Left lobe of liver (tissue), 2 donors: ENCODE data around the gene CRYZL1. TPM values are rescaled to one million over a fixed set of nuclear protein-coding genes. Genes with fewer than 3 reads are reported as not detected.
A peak's percentile ranks its signal among the peaks of the same experiment; 100 is the strongest.

Experiments used
- ATAC-seq: fragments of 200-7000 bp; cut with Tn5 transposase; one replicate; pipeline ENCODE4 v1.9.1; 2020; ENCODE audit warnings: mild to moderate bottlenecking, moderate library complexity
- DNase-seq: peaks from one replicate; pipeline ENCODE4 v3.0.0-alpha.2; 2020; ENCODE audit warnings: low spot score
- total RNA-seq: library from RNA; stranded (reverse); gene quantifications from one replicate; pipeline ENCODE4 v1.2.1, GENCODE V29; 2021
- donor health status: DM: no; HTN: no; CAD: no; lungs with moderate emphysema.
- donor health status: DM: no; HTN: yes; CAD: no.

Gene CRYZL1
- total RNA-seq, 1 donor from 2014 or later = 10.4 TPM

GRCh38 chr21:33663241-33663640 is 21.7 kb upstream of the CRYZL1 start:
- no peak for DNase-seq

DNA sequence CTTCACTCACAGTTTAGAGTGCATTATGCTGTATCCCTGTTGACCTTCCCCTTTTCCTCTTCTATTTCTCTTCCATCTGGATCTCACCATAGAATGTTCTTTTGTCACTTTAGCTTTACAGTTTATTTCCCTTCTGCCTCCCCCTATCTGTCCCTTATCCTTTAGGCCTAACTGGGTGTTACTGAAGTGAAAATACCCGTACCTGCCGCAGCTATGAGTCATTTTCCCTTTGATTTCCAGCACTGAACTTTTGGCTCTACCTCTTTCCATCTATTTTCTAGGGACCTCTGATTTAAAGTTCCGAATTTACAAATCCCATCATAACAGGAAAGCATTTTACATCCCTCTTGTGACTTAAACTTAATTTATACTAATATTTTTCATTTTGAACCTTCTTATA is 20.5 kb upstream of the CRYZL1 start:
- no peak for ATAC-seq
- no peak for DNase-seq

More at GRCh38 chr21:33663241-33663640, 21.7 kb upstream of the CRYZL1 start:
- ATAC-seq = no peak

DNA sequence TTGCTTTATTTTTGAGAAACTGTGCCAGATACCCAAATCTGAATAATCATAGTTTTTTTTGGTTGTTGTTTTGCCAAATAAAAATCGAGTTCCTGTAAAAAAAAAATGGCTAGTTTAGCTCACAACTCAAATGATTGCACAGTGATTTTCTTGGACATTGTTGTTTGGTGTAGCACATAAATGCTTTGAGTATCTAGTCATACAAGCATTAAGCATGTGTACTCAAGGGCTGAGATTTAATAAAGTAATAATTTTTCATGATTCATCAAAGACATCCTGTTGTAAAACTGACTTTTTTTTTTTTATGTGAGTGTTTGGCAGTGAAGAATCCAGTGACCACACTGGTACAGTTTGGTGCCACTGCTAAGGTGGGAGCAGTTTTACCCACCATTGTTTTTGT is 19.6 kb upstream of the CRYZL1 start:
- DNase-seq = no peak
- no peak for ATAC-seq

GRCh38 chr21:33660406-33660805 is 18.9 kb upstream of the CRYZL1 start:
- no peak for DNase-seq
- no peak for ATAC-seq

- peak; percentile 25 for ATAC-seq
- DNase-seq = no peak
Observed at GRCh38 chr21:33659568-33659949, 18.0 kb upstream of the CRYZL1 start.

DNA sequence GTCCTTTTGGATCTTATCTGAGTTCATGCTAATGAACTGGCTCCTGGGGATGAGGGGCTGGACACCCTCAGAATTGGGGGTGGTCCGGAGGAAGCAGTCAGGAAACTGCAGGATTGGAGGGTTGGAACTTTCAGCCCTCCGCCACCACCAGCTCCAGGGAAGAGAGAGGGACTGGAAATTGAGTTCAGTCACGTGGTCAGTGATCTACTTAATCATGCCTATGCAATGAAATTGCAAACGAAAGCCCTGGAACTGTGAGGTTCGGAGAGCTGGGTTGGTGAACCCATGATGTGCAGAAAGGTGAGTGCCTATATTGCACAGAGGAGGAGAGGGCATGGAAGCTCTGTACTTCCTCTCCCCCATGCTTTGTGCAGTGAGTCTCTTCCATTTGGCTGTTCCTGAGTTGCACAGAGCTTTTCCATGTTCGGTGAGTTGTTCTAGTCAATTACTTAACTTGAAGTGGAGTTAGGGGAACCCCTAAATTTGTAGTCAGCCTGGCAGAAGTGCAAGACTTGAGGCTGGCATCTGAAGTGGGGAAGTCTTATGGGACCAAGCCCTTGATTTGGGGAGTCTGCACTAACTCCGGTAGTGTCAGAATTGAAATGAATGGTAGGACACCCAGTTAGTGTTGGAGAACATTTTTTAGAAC is 17.5 kb upstream of the CRYZL1 start:
- DNase-seq (no peak), ATAC-seq (peak; percentile 17)

DNA sequence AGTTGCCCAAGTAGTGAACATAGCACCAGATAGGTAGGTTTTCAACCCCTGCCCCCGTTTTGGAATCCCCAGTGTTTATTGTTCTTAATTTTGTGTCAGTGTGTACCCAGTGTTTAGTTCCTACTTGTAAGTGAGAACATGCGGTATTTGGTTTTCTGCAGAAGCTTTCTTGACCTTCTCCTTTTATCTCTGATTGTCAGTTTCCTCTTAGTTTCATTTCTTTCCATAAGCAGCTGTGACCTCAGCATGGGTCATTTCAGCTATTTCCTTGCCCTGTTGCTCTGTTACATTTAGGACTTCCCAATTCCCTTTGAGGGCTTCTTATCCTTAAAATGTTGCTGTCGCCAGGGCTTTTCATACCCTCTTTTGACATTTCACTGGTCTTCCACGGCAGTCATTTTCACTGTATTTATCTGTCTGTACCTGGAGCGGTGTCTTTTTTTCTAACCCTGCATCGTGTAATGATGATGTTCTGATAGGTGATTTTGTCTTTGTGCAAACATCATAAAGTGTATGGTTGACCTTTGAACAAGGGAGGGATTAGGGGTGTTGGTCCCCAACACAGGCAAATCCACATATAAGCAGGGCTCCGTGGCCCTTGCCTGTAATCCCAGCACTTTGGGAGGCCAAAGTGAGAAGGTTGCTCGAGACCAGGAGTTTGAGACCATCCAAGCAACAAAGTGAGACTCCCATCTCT is 15.7 kb upstream of the CRYZL1 start:
- DNase-seq = no peak
- peak; percentile 45 for ATAC-seq

DNA sequence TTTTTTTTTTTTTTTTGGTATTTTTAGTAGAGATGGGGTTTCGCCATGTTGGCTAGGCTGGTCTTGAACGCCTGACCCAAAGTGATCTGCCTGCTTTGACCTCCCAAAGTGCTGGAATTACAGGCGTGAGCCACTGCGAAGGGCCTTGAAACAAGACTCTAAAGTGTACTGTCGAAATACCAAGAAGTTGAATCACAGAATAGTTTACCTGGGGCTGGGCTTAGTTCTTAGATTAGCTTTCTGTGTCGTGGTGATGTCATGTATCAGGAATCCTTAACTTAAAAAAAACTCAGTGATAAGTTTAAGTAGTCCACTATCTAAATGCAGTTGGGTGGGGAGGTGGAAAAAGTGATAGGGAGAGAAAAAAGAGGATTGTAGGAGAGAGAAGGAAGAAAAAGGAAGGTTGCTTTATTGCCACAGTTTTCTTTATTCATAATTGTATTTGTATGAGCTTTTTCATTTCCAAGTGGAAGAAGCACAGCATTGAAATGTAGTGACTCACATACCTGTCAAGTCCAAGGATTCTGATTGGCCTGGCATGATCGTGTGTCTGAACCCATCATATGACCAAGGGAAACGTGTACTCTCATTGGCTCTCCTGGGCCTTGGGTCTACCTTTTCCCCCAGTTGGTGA is 14.2 kb upstream of the CRYZL1 start:
- ATAC-seq = no peak
- DNase-seq = no peak

- ATAC-seq = no peak
- no peak for DNase-seq
Observed at GRCh38 chr21:33654412-33654811, 12.9 kb upstream of the CRYZL1 start.

DNA sequence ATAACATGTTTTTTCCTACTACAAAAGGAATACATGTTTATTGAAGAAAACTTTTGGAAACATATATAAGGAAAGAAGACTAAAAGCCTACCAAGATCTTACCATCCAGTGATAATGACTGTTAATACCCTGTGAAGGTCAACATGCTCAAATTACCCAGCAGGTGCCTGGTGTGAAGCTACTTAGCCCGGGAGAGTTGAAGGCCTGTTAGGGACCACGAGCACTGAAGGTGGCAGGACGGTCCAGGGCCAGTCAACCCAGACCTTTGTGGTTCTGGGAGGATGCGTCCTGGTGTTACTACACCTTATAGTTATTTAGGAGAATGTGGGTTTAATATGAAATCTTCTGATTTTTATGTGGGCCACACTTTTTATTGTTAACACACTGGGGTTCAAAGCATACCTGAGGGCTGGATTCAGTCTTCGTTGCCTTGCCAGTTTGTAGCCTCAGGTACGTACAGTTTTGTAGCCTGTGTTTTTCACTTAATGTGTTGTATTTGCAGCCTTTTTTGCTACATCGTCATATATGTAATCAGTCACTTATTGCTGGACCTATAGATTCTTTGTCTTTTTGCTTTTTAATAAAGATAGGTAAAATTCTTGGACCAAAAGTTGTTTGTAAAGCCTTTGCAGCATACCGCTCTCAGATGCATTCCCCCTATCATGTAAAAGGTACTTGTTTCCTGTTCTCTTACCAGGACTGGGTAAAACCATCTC is 10.6 kb upstream of the CRYZL1 start:
- DNase-seq (no peak), ATAC-seq (peak; percentile 22)

DNA sequence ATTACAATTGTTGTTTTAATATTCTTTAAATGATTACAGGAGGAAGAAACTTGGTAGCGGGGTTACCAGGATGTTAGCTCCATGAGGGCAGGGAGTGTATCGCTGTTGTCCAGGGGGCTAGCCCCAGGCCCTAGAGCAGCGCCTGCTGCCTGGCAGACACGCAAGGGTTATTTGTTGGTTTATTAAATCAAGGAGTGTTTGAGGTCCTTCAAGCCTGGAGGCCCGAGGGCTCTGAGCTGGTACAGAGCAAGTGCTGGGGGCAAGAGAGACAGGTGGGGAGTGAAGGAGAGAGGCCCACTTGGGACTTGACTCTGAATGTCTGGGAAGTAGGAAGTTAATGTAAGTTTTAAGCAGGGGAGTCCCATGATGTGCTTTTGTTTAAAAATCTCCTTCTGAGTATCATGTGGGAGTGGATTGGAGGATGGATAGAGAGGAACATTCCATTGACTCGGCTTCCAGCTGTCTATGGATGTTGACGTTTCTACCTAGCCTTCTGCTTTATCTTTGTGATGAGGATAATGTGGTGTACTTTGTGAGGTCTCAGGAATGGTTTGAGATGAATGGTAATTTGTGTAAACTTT is 9.5 kb upstream of the CRYZL1 start:
- ATAC-seq = no peak
- DNase-seq = no peak

DNA sequence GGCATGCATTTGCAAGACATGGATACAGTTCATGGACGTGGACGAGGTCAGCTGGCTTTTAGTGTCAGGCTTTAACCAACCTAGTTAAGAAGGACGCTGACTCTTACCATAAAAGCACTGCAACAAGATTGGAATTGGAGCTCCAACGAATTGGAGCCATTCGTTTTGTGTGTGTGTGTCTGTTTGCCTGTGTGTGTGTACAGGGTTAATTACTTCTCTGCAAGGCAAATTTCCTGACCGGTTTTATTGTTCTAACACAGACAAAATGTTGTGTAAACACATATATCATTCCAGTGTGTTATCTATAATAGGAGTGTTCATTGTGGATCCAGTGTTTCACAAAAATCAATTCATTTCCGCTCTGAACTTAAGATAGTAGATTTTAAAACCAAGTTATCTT is 8.7 kb upstream of the CRYZL1 start:
- ATAC-seq (no peak), DNase-seq (no peak)

DNA sequence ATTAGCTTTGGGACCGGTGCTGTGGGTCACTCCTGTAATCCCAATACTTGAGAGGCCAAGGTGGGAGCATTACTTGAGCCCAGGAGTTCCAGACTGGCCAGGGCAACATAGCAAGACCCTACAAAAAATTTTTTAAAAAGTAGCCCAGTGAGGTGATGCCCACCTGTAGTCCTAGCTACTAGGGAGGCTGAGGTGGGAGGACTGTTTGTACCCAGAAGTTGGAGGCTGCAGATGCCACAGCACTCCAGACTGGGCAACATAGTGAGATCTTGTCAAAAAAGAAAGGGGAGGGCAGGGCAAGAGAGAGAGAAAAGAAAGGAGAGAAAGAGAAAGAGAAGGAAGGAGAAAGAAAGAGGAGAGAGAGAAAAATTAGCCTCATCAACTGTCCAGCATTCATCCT is 7.0 kb upstream of the CRYZL1 start:
- no peak for ATAC-seq
- no peak for DNase-seq

- no peak for ATAC-seq
- DNase-seq = no peak
Observed at GRCh38 chr21:33647587-33647986, 6.0 kb upstream of the CRYZL1 start.

DNA sequence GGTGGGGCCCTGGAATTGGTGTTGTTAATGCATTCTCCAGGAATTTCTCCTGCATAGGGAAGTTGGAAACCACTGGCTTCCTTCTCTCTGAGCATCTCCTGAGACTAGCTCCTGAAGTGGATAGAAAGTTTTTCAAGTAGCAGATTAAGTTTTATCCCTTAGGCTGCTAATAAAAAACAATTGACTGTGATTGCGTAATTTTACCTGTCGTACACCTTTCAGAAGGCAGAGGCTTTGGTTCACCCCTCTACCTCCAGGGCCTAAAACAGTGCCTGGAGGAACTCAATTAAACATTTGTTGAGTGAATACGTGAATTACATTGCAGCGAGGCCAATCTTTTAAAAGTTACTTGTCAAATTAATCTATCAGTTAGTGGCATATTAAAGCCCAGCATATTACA is 4.2 kb upstream of the CRYZL1 start:
- DNase-seq (no peak), ATAC-seq (no peak)

- no peak for ATAC-seq
Observed at GRCh38 chr21:33644383-33645074, 3.0 kb upstream of the CRYZL1 start.

GRCh38 chr21:33643658-33644311 is 2.2 kb upstream of the CRYZL1 start:
- no peak for ATAC-seq
- DNase-seq = no peak

More at GRCh38 chr21:33644383-33645074, 3.0 kb upstream of the CRYZL1 start:
- peak; percentile 56 for DNase-seq

DNA sequence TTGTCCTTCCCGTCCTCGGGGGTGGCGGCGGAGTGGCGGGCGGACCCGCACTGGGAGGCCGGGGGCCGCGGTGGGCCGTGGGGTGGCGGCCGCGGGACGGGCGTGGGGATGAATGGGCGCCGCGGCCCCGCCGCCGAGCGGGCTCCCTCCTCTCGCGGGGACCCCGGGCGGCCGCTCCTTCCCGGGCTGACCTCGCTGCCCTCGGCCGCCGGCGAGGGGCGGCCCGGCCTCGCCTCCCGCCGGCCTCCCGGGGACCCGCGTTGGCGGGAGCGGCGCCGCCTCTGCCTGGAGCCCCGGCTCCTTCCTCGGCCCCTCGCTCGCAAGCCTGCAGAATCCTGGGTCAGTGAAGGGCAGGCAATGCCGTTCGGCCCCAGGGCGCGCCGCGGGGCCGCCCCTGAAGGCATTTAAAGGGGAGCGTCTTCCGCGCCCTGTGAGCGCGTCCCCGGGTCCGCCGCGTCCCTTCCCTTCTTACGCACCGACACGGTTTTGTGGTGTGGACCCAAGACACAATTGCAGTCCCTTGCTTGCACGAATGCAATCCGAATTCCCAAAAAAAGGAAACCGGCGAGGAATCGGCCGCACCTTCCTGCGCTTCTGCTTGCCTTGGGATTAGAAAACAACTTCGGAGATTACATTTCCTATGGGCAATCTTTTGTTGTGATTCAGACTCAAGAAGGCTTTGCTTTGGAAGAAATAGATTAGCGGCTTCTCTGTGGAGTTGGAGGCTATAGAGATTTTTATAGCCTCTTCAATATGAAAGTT is 1.5 kb upstream of the CRYZL1 start:
- ATAC-seq = peak; percentile 0
- DNase-seq = peak; percentile 58
